22Rv1 (cell line): ENCODE measurements around the gene CYBRD1.

Experiments
- CTCF ChIP-seq: fragments of 450-650 bp; IDR thresholded peaks from 2 replicates; pipeline ENCODE4 v1.5.1; 2017; ENCODE audit warnings: mild to moderate bottlenecking
- ZFX ChIP-seq: fragments of 450-650 bp; IDR thresholded peaks from 2 replicates; pipeline ENCODE4 v1.6.1; 2017; ENCODE audit warnings: antibody characterized with exemption, borderline replicate concordance

- TF ChIP-seq CTCF (no peak), ZFX (no peak)
Observed at GRCh38 chr2:171531836-171532450, 9.7 kb downstream of the CYBRD1 start.
